ENCODE data around the gene PARP16. TPM values are rescaled to one million over a fixed set of nuclear protein-coding genes. Genes with fewer than 3 reads are reported as not detected.
"Not testable (repeated sequence)": the region's sequence is repeated elsewhere in the genome, so short reads cannot be mapped to it uniquely, and the experiment has no call there.

Gene PARP16
- total and polyA plus RNA-seq, 2 experiments from 2014 or later = 9.3 to 19.7 TPM

DNA sequence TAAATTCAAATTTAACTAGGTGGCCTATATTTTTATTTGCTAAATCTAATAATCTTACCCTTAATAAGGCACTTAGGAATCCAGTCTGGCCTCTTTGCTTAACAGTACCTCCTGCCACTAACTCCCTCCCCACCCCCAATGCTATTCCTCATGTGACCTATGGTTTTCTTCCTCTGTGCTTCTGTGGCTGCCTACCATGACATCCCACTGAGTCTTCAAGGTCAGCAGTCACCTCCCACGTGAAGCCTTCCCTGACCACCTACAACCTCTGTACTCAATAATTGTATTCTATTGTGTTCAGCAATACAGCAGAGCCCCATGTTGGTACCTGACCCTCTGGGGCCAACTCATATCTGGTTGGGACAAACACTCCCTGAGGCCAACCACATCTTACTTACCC, 9.7 kb downstream of the PARP16 start:
- WGBS (ENCODE audit: low lambda C conversion rate, missing lambda C conversion rate) = 62% methylated on average over 1 of the region's 1 CpG
- H3K27ac ChIP-seq = no peak overlapping the region
- H2AFZ ChIP-seq = no peak overlapping the region
- TF ChIP-seq, protein P1, sequence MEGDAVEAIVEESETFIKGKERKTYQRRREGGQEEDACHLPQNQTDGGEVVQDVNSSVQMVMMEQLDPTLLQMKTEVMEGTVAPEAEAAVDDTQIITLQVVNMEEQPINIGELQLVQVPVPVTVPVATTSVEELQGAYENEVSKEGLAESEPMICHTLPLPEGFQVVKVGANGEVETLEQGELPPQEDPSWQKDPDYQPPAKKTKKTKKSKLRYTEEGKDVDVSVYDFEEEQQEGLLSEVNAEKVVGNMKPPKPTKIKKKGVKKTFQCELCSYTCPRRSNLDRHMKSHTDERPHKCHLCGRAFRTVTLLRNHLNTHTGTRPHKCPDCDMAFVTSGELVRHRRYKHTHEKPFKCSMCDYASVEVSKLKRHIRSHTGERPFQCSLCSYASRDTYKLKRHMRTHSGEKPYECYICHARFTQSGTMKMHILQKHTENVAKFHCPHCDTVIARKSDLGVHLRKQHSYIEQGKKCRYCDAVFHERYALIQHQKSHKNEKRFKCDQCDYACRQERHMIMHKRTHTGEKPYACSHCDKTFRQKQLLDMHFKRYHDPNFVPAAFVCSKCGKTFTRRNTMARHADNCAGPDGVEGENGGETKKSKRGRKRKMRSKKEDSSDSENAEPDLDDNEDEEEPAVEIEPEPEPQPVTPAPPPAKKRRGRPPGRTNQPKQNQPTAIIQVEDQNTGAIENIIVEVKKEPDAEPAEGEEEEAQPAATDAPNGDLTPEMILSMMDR (IDR thresholded peaks at IDR 0.05; ENCODE audit: poor library complexity) = no peak
- TF ChIP-seq EZH2phosphoT487 (IDR thresholded peaks at IDR 0.05; ENCODE audit: low read depth, severe bottlenecking, unreplicated experiment) (no peak), EZH2 (IDR thresholded peaks at IDR 0.05; ENCODE audit: borderline replicate concordance) (no peak)
- no peaks in the 10 kb centered on the region for H3K9me3 ChIP-seq (ENCODE audit: low read depth)
- H3K4me1 ChIP-seq (ENCODE audit: insufficient read depth) = peaks cover 27% of the 10 kb centered on the region
- H3K27me3 ChIP-seq = no peaks in the 10 kb centered on the region
- H3K4me3 ChIP-seq = no peak overlapping the region
- DNase-seq (ENCODE audit: low spot score) = no peak
- no peaks in the 10 kb centered on the region for H3K9me2 ChIP-seq (replicated peaks; ENCODE audit: insufficient read depth)
- H4K20me1 ChIP-seq (ENCODE audit: insufficient read depth, poor library complexity, severe bottlenecking) = no peaks in the 10 kb centered on the region
- no peaks in the 10 kb centered on the region for H3K36me3 ChIP-seq (replicated peaks; ENCODE audit: insufficient read depth, low read depth)
- no peak overlapping the region for H3K4me2 ChIP-seq
- H3K79me2 ChIP-seq = peaks cover 27% of the 10 kb centered on the region

DNA sequence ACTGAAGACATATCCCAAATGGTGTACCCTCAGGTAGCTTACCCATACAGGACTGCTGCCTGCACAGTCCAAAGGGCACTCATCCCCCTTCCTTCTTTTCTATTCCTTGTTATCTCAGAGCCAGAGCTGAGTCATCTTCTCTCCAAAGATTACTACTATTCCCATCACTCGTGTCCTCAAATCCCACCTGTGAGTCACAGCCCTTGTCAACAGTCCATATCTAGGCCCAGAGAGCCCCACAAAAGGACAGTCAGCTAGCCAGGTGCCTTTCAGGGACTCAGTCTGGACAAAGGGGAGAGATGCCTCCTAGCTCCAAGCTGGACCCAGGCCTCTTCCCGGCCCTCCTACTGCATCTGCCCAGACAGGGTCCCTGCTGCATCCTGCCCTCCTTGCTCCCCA, 11.0 kb downstream of the PARP16 start:
- H3K4me2 ChIP-seq = no peak overlapping the region
- WGBS (ENCODE audit: low lambda C conversion rate, missing lambda C conversion rate) = 45% methylated on average over 2 of the region's 2 CpGs
- H3K4me3 ChIP-seq = no peak overlapping the region
- no peaks in the 10 kb centered on the region for H3K27me3 ChIP-seq
- H3K9me3 ChIP-seq (ENCODE audit: low read depth) = no peaks in the 10 kb centered on the region
- no peaks in the 10 kb centered on the region for H3K36me3 ChIP-seq (replicated peaks; ENCODE audit: insufficient read depth, low read depth)
- H3K9me2 ChIP-seq (replicated peaks; ENCODE audit: insufficient read depth) = no peaks in the 10 kb centered on the region
- no peaks in the 10 kb centered on the region for H4K20me1 ChIP-seq (ENCODE audit: insufficient read depth, poor library complexity, severe bottlenecking)
- H3K4me1 ChIP-seq (ENCODE audit: insufficient read depth) = peaks cover 27% of the 10 kb centered on the region
- H3K27ac ChIP-seq = peak overlapping the region; percentile 73
- peaks cover 21% of the 10 kb centered on the region for H3K79me2 ChIP-seq
- TF ChIP-seq EZH2phosphoT487 (IDR thresholded peaks at IDR 0.05; ENCODE audit: low read depth, severe bottlenecking, unreplicated experiment) = no peak
- peak; percentile 76 for DNase-seq (ENCODE audit: low spot score)
- no peak overlapping the region for H2AFZ ChIP-seq

DNA sequence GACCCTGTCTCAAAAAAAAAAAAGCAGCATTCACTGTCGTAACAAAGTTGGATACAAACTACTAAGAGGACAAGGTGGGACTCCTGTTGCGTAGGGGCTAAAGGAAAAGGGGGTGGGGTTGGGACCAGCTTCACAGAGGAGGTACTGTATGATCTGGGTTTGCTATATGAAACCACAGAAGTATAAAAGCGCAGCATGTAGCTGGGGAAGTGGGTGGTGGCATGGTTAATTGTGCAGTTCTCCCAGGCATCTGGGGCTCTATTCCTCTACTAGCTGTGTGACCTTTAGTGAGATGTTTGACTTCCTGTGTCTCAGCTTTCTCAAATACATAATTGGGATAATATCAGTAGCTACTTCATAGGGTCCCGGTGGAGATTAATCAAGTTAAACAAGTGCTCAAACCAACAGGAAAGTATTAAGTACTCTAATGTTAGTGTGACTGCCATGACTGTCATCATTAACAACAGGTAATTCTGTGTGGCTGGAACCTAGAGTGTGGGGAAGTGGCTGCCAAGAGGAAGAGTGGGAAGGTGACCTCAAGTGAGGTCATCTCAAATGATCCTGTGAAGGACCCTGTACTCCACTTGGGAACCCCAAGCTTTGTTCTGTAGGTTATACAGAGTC, 11.5 kb downstream of the PARP16 start:
- H3K79me2 ChIP-seq = peaks cover 21% of the 10 kb centered on the region
- TF ChIP-seq EZH2phosphoT487 (IDR thresholded peaks at IDR 0.05; ENCODE audit: low read depth, severe bottlenecking, unreplicated experiment) = no peak
- TF ChIP-seq, protein P1 (IDR thresholded peaks at IDR 0.05; ENCODE audit: poor library complexity) = no peak
- no peak for TF ChIP-seq EZH2 (IDR thresholded peaks at IDR 0.05; ENCODE audit: borderline replicate concordance)
- no peaks in the 10 kb centered on the region for H4K20me1 ChIP-seq (ENCODE audit: insufficient read depth, poor library complexity, severe bottlenecking)
- no peaks in the 10 kb centered on the region for H3K9me2 ChIP-seq (replicated peaks; ENCODE audit: insufficient read depth)
- H3K4me2 ChIP-seq = no peak overlapping the region
- H3K27me3 ChIP-seq = no peaks in the 10 kb centered on the region
- WGBS (ENCODE audit: low lambda C conversion rate, missing lambda C conversion rate) = 90% methylated on average over 4 of the region's 4 CpGs
- H3K4me1 ChIP-seq (ENCODE audit: insufficient read depth) = peaks cover 27% of the 10 kb centered on the region
- no peaks in the 10 kb centered on the region for H3K9me3 ChIP-seq (ENCODE audit: low read depth)
- no peak overlapping the region for H2AFZ ChIP-seq
- no peak overlapping the region for H3K4me3 ChIP-seq
- no peak for DNase-seq (ENCODE audit: low spot score)
- H3K27ac ChIP-seq = peak overlapping the region; percentile 73
- no peaks in the 10 kb centered on the region for H3K36me3 ChIP-seq (replicated peaks; ENCODE audit: insufficient read depth, low read depth)

DNA sequence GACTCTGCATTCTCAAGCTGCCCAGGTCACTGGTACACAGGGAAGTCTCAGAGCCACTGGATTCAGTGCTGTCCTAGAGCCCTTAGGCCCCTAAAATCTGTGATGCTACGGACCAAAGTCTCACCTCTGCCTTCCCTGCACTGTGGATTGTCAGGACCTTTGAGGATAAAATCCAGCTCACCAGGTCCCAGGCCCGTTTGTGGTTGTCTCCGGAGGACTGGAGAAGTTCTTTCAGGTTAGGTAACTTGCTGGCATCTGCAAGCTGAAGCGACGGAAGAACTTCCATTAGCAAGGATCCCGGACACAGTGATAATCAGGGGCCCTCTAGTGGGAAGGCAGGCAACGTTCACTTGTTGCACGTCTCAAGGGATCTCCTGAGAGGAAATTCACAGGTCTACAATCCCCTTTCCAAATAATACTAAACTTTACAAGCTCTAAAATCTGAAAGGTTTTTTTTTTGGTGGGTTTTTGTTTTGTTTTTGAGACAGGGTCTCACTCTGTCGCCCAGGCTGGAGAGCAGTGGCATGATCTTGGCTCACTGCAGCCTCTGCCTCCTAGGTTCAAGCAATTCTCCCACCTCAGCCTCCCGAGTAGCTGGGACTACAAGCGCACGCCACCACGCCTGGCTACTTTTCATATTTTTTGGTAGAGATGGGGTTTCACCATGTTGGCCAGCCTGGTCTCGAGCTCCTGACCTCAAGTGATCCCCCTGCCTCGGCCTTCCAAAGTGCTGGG, 15.7 kb downstream of the PARP16 start:
- H3K27ac ChIP-seq = not testable (repeated sequence)

More for the DNA sequence above, 15.7 kb downstream of the PARP16 start:
- H3K4me2 ChIP-seq; H3K4me1 ChIP-seq (ENCODE audit: insufficient read depth); H3K36me3 ChIP-seq (replicated peaks; ENCODE audit: insufficient read depth, low read depth); H3K9me2 ChIP-seq (replicated peaks; ENCODE audit: insufficient read depth); H3K79me2 ChIP-seq; H4K20me1 ChIP-seq (ENCODE audit: insufficient read depth, poor library complexity, severe bottlenecking); H2AFZ ChIP-seq; H3K9me3 ChIP-seq (ENCODE audit: low read depth); H3K4me3 ChIP-seq; H3K27me3 ChIP-seq: not testable (repeated sequence)
- peak; percentile 90 for DNase-seq (ENCODE audit: low spot score)
- WGBS (ENCODE audit: low lambda C conversion rate, missing lambda C conversion rate) = 44% methylated on average over 15 of the region's 15 CpGs
- TF ChIP-seq, protein P1 (IDR thresholded peaks at IDR 0.05; ENCODE audit: poor library complexity) = peak; percentile 93
